Measurements from ENCODE around the gene SAMHD1. TPM values are rescaled to one million over a fixed set of nuclear protein-coding genes. Genes with fewer than 3 reads are reported as not detected.

Gene SAMHD1
- total and polyA plus RNA-seq, 2 of the 8 experiments (the other 6 are each of a cell fraction or from before 2014, with no cell fraction given) = 22.0 to 37.1 TPM

DNA sequence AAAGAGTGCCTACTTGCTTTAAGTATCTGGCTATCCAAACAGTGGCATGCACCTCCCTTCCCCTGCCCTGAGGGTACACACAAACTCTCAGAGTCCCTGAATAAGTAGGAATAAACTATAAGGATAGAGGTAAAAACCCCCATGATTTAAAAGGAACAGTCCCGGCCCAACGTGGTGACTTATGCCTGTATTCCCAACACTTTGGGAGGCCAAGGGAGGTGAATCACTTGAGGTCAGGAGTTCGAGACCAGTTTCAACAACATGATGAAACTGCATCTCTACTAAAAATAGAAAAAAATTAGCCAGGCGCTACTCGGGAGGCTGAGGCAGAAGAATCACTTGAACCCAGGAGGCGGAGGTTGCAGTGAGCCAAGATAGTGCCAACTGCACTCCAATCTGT lies 22.2 kb downstream of the SAMHD1 start (continued):
- no peak for TF ChIP-seq CHD7 (IDR thresholded peaks at IDR 0.05; ENCODE audit: insufficient replicate concordance, low read length)
- TF ChIP-seq EZH2 (IDR thresholded peaks at IDR 0.05; ENCODE audit: low read depth, low read length, severe bottlenecking) = no peak
- no peak for TF ChIP-seq RBBP5 (IDR thresholded peaks at IDR 0.05; ENCODE audit: borderline replicate concordance, low read depth, low read length)
- TF ChIP-seq TCF12 (IDR thresholded peaks at IDR 0.05; ENCODE audit: low read depth, low read length) = no peak
- no peak for TF ChIP-seq EP300 (IDR thresholded peaks at IDR 0.05; ENCODE audit: borderline replicate concordance in 1 of 2, low read depth in 2 of 2, low read length in 2 of 2)
- TF ChIP-seq E2F6 (IDR thresholded peaks at IDR 0.05) = no peak
- no peak for TF ChIP-seq TBP (IDR thresholded peaks at IDR 0.05; ENCODE audit: low read depth, low read length)
- TF ChIP-seq NANOG (IDR thresholded peaks at IDR 0.05; ENCODE audit: insufficient read depth, low read depth, low read length, poor library complexity, severe bottlenecking) = no peak
- no peak for TF ChIP-seq SAP30 (IDR thresholded peaks at IDR 0.05; ENCODE audit: insufficient read depth, insufficient replicate concordance, low read length)
- TF ChIP-seq RNF2 (IDR thresholded peaks at IDR 0.05; ENCODE audit: borderline replicate concordance, low read depth, low read length, missing control alignments, poor library complexity, severe bottlenecking) = no peak
